Heart right ventricle (tissue), 16 donors: Measurements from ENCODE around the gene PTPRU. TPM values are rescaled to one million over a fixed set of nuclear protein-coding genes. Genes with fewer than 3 reads are reported as not detected.
"Not testable (repeated sequence)": the region's sequence is repeated elsewhere in the genome, so short reads cannot be mapped to it uniquely, and the experiment has no call there.

Experiments used
- ATAC-seq, 8 donors: fragments of 200-7000 bp; cut with Tn5 transposase; one replicate each; pipeline ENCODE4 v1.9.1; 2020; ENCODE audit warnings: mild to moderate bottlenecking in 8 of 8, moderate library complexity in 8 of 8, moderate number of reproducible peaks in 1 of 8
- DNase-seq, 2 donors: peaks; one replicate each; pipeline ENCODE4 v3.0.0-alpha.2; 2020
- H3K27ac ChIP-seq, 10 donors: fragments of 200-600 bp; sonication (generic) in 2 of 10; one replicate each; pipeline versions ENCODE4 v1.5.0 to v1.8.0; 2020 to 2022; ENCODE audit warnings: mild to moderate bottlenecking in 3 of 10
- H3K27me3 ChIP-seq, 7 donors: fragments of 200-600 bp; one replicate each; pipeline ENCODE4 v1.8.0; 2021 to 2022; ENCODE audit warnings: mild to moderate bottlenecking in 2 of 7
- H3K36me3 ChIP-seq, 9 donors: fragments of 200-600 bp; sonication (generic) in 1 of 9; one replicate each; pipeline versions ENCODE4 v1.5.0 to v1.8.0; 2020 to 2022; ENCODE audit warnings: mild to moderate bottlenecking in 2 of 9
- H3K4me1 ChIP-seq, 9 donors: fragments of 200-600 bp; sonication (generic) in 1 of 9; one replicate each; pipeline versions ENCODE4 v1.5.0 to v1.8.0; 2020 to 2022; ENCODE audit warnings: mild to moderate bottlenecking in 4 of 9
- H3K4me3 ChIP-seq, 10 donors: fragments of 200-600 bp; sonication (generic) in 2 of 10; one replicate each; pipeline versions ENCODE4 v1.5.0 to v1.8.0; 2020 to 2022; ENCODE audit warnings: mild to moderate bottlenecking in 7 of 10, moderate library complexity in 2 of 10
- H3K9me3 ChIP-seq, 11 donors: fragments of 200-600 bp in 10 of 11; sonication (generic) in 2 of 11; one replicate each; pipeline versions ENCODE4 v1.5.0 to v1.8.0; 2013 to 2022; ENCODE audit warnings: mild to moderate bottlenecking in 2 of 11, control low read depth in 1 of 11, moderate library complexity in 1 of 11
- WGBS, 2 donors: extraction: QIAGEN DNeasy Blood & Tissue Kit; methylation state at CpG; one replicate each; pipeline ENCODE4 v1.1.7; 2013; ENCODE audit warnings: inconsistent platforms in 1 of 2; 5-methylcytosine and 5-hydroxymethylcytosine counted together
- intact Hi-C, 10 donors: fragments of 100-400 bp; cut with DNase I; formaldehyde crosslinking; loops; one replicate each; pipeline versions ENCODE4 v1.11.1 to v1.14.2; 2022
- polyA plus RNA-seq, 2 donors: library from polyadenylated mRNA; stranded (reverse); fragments of 200-250 nt; gene quantifications; one replicate each; pipeline ENCODE4 v1.2.3, GENCODE V29; 2013
- total RNA-seq, 10 donors: library from RNA; stranded (reverse); fragmentation: NEBNext Ultra II Directional in 3 of 10; extraction: Animal tissue kit (Norgen Biotek cat#: 25700) in 3 of 10; gene quantifications; one replicate each; pipeline versions ENCODE4 v1.2.1 to v1.2.4, GENCODE V29; 2021 to 2023
- TF ChIP-seq, protein P1 (sequence below), 9 donors: fragments of 200-600 bp; sonication (generic) in 2 of 9; IDR thresholded peaks; one replicate each; pipeline versions ENCODE4 v1.5.0 to v1.8.0; 2021 to 2022; ENCODE audit warnings: antibody characterized with exemption in 9 of 9, mild to moderate bottlenecking in 5 of 9, moderate library complexity in 1 of 9
- donor health status: Arrhythmogenic right ventricular cardiomyopathy.
- donor health status: ischemic (EF 13 %, LVEDD 7.1; RV severe dilation, severe dysfunction).
- donor health status: healthy with polysubstance abuse.
- donor health status: DM: no; HTN: yes; CAD: no.
- donor health status: DM: no; HTN: no; CAD: no.
- donor health status: ischemic (EF 25% LVEDD 6.9; RV normal size, moderate dysfunction).
- donor health status: ischemic (EF 25% LVEDD 5.7; RV mildly dilated, moderate dysfunction).
- donor health status: healthy.
- donor health status: DM: yes; HTN: yes; CAD: no.
- donor health status: Ischemic cardiomyopathy.
- donor health status: ischemic (EF 35%, LVEDD 5.7; RV mildly dilated, moderate dysfunction).
- donor health status: nonischemic (EF 11% LVEDD 7.7; RV severe dilation, severe dysfunction).
- donor health status: DM: yes; HTN: yes; CAD: no.
- donor health status: PGD.
- donor health status: ischemic (EF 29% LVEDD 5.4; RV normal size, mild dysfunction).
- donor health status: nonischemic (EF 23%, LVEDD 6.1; RV moderate dilation, normal function).

Gene PTPRU
- total and polyA plus RNA-seq, 12 donors: 8.6 to 29.8 (median 14.5) TPM

DNA sequence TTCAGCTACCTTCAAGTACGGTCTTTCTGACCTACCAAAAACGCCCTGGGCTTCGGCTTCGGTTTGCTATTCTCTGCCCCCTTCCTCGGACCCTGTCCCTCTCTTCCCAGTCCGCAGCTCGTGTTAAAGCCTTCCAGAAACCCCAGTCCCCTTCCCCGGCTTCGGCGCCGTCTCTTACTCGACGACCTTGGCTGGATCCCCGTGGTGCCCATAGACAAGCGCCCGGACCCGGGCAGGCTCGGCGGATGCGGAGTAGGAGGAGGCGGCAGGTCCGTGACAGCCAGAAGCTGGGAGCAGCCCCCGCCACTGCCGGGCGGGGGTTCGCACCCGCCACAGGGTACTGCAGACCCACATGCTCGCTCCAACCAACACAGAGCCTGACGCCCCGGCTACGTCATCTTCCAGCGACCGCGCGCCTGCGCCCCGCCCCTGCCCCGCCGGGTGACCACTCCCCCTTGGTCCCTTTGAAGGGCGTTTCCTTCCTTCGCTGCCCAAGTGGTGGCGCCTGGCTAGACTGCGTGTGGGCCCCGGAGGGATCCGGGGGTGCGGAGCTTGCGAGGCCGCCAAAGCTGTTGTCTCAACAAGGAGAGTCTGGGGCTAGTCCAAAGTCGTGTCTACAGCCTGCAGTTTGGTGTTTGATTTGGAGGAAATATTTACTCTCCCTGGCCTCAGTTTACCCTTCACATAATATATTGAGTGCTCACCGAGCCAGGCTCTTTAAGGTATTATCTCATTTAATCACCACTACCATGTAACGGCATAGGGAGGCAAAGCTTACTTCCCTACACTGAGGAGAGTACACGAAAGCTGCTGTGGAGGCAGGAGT is 5.6 kb upstream of the PTPRU start, which contains the start of gene MECR:
Gene MECR, minus strand, starts transcription at position 382 of the 826 bp plus-strand sequence. Its CDS starts 28 bp downstream, at position 354.
- WGBS, 2 donors: 2% methylated on average over 52 of the region's 52 CpGs
- Histone ChIP-seq H3K4me3 (peak within 1 kb of the TSS; percentile 63 to 93 (median 77)), H3K4me1 (peaks cover 6 to 21% (median 13%) of the 10 kb centered on the region in 9 donors), H3K27ac (peak within 1 kb of the TSS in 9 of 10 donors; percentile 43 to 83 (median 71)), H3K36me3 (peaks cover 0 to under 1% (median 0%) of the 10 kb centered on the region in 9 donors), H3K27me3 (peaks cover 0 to 8% (median 0%) of the 10 kb centered on the region in 7 donors), H3K9me3 (no peaks in the 10 kb centered on the region)
- DNase-seq (peak; percentile 94), ATAC-seq (peak; percentile 97 to 99 (median 98))
- intact Hi-C loops: loop anchor here in 8 of 10 donors (5.0 to 10.0 kb wide), 9 partner anchors 474 to 1684 kb away; no protein-coding TSS in a partner anchor
- TF ChIP-seq, protein P1, sequence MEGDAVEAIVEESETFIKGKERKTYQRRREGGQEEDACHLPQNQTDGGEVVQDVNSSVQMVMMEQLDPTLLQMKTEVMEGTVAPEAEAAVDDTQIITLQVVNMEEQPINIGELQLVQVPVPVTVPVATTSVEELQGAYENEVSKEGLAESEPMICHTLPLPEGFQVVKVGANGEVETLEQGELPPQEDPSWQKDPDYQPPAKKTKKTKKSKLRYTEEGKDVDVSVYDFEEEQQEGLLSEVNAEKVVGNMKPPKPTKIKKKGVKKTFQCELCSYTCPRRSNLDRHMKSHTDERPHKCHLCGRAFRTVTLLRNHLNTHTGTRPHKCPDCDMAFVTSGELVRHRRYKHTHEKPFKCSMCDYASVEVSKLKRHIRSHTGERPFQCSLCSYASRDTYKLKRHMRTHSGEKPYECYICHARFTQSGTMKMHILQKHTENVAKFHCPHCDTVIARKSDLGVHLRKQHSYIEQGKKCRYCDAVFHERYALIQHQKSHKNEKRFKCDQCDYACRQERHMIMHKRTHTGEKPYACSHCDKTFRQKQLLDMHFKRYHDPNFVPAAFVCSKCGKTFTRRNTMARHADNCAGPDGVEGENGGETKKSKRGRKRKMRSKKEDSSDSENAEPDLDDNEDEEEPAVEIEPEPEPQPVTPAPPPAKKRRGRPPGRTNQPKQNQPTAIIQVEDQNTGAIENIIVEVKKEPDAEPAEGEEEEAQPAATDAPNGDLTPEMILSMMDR (IDR thresholded peaks at IDR 0.05): peak in 6 of 9 donors; percentile 7 to 47 (median 29)

DNA sequence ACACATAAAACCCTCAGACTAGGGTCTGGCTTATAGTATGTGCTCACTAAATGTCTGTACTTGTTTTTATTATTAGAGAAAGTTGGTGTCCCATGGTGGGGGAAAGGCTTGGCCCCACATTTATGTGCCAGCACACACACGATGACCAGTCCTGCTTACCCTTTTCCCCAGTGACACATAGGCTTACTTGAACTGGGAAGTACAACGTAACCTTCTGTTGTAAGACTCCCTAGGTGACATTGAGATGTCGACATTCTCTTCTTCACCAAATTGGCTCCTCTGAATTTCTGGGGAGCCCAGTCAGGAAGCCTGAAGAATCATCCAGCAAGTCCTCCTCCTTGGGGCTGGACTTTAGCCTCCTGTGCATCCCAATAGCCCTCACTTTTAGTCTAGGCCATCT is 3.9 kb upstream of the PTPRU start:
- Histone ChIP-seq H3K9me3 (no peaks in the 10 kb centered on the region), H3K27me3 (peaks cover 0 to 21% (median 0%) of the 10 kb centered on the region in 7 donors), H3K4me3 (no peak overlapping the region), H3K36me3 (no peaks in the 10 kb centered on the region), H3K4me1 (peaks cover 6 to 34% (median 25%) of the 10 kb centered on the region in 9 donors), H3K27ac (no peak overlapping the region)
- TF ChIP-seq, protein P1 (IDR thresholded peaks at IDR 0.05): no peak
- WGBS, 2 donors: 76 to 84% methylated on average over 3 of the region's 3 CpGs
- DNase-seq (no peak), ATAC-seq (no peak)
- intact Hi-C loops: loop anchor here in 8 of 10 donors (5.0 to 10.0 kb wide), 9 partner anchors 472 to 1682 kb away; no protein-coding TSS in a partner anchor

DNA sequence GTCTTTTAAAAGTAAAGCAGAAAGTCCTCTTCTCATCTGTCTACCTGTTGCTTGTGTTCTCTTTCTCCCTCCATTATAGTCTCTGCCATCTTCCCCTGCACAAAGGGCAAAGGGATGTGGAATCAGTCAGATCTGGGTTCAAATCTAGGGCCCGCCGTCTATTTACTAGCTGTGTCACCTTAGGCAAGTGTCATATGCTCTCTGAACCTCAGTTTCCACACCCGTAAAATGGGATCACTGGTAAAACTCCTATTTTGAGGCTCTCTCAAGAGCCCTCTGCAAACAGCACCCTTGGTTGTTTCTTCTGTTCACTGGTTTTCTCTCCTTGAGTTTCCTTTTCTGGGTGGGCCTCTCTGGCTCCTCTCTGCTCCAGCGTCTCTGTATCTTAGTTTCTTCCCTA is 2.6 kb upstream of the PTPRU start:
- 86 to 88% methylated on average over 4 of the region's 4 CpGs for WGBS, 2 donors
- peaks cover 0 to 32% (median 0%) of the 10 kb centered on the region in 7 donors for H3K27me3 ChIP-seq
- TF ChIP-seq, protein P1 (IDR thresholded peaks at IDR 0.05): no peak
- ATAC-seq (no peak), DNase-seq (no peak)
- H3K4me1 ChIP-seq: peaks cover 11 to 43% (median 32%) of the 10 kb centered on the region in 9 donors
- no peak overlapping the region for H3K4me3 ChIP-seq
- no peaks in the 10 kb centered on the region for H3K9me3 ChIP-seq
- no peaks in the 10 kb centered on the region for H3K36me3 ChIP-seq
- H3K27ac ChIP-seq: no peak overlapping the region
- intact Hi-C loops: loop anchor here in 8 of 10 donors (5.0 to 10.0 kb wide), 9 partner anchors 471 to 1681 kb away; no protein-coding TSS in a partner anchor

DNA sequence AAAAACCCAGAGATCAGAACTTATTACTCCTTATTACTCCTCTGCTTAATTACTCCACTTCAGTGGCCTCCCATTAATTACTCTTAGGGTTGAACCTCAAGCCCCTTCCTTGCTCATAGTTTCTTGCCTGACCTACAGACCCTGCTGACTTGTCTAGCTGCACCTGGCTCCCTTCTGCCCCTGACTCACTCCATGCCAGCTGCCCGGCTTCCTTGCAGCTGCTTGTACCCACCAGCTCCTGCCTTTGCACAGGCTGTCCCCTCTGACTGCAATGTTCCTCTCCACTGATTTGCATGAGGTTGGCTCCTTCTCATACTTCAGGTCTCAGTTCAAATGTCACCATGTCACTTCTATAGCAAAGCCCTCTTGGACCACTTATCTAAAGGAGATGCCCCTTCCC is 1.9 kb upstream of the PTPRU start:
- Histone ChIP-seq H3K9me3 (no peaks in the 10 kb centered on the region), H3K36me3 (no peaks in the 10 kb centered on the region), H3K27ac (no peak overlapping the region), H3K4me3 (no peak overlapping the region), H3K4me1 (peaks cover 11 to 42% (median 32%) of the 10 kb centered on the region in 9 donors), H3K27me3 (peaks cover 0 to 40% (median 0%) of the 10 kb centered on the region in 7 donors)
- DNase-seq: no peak
- 80 to 84% methylated on average over 1 of the region's 1 CpG for WGBS, 2 donors
- ATAC-seq: no peak
- TF ChIP-seq, protein P1 (IDR thresholded peaks at IDR 0.05): no peak
- intact Hi-C loops: loop anchor here in 8 of 10 donors (5.0 to 10.0 kb wide), 9 partner anchors 470 to 1680 kb away; no protein-coding TSS in a partner anchor

DNA sequence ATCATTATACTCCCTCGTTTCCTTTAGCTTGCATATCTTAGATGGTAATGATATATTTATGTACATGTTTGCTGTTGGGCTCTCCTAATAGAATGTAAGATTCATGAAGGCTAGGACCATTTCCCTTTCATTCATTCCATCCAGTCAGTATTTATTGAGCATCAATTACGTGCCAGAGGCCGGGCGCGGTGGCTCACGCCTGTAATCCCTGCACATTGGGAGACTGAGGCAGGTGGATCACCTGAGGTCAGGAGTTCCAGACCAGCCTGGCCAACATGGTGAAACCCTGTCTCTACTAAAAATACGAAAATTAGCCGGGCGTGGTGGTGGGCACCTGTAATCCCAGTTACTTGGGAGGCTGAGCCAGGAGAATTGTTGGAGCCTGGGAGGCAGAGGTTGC is 1.4 kb upstream of the PTPRU start:
- H3K4me3 ChIP-seq, H3K27ac ChIP-seq, DNase-seq, ATAC-seq, H3K9me3 ChIP-seq, H3K36me3 ChIP-seq: not testable (repeated sequence)
- H3K4me1 ChIP-seq: peaks cover 10 to 38% (median 29%) of the 10 kb centered on the region in 9 donors
- WGBS, 2 donors: 86 to 92% methylated on average over 9 of the region's 9 CpGs
- intact Hi-C loops: loop anchor here in 9 of 10 donors (5.0 to 10.0 kb wide), 16 partner anchors 470 to 1680 kb away; no protein-coding TSS in a partner anchor
- H3K27me3 ChIP-seq: peaks cover 0 to 44% (median 0%) of the 10 kb centered on the region in 7 donors
